Suprapubic skin (tissue), 3 donors: Measurements from ENCODE around the gene RUFY3.
"Not testable (repeated sequence)": the region's sequence is repeated elsewhere in the genome, so short reads cannot be mapped to it uniquely, and the experiment has no call there.

Experiments
- POLR2AphosphoS5 ChIP-seq, 3 donors: sonication (generic); formaldehyde crosslinking; IDR thresholded peaks; one replicate each; pipeline ENCODE4 v1.6.1; 2017; ENCODE audit warnings: antibody characterized with exemption in 3 of 3
- TF ChIP-seq, protein P1 (sequence below), 2 donors: fragments of 200-600 bp in 1 of 2; fragments of 450-650 bp in 1 of 2; sonication (generic) in 1 of 2; IDR thresholded peaks; one replicate each; pipeline ENCODE4 v1.5.1; 2016 to 2019; ENCODE audit warnings: antibody characterized with exemption in 2 of 2, mild to moderate bottlenecking in 1 of 2, moderate library complexity in 1 of 2

DNA sequence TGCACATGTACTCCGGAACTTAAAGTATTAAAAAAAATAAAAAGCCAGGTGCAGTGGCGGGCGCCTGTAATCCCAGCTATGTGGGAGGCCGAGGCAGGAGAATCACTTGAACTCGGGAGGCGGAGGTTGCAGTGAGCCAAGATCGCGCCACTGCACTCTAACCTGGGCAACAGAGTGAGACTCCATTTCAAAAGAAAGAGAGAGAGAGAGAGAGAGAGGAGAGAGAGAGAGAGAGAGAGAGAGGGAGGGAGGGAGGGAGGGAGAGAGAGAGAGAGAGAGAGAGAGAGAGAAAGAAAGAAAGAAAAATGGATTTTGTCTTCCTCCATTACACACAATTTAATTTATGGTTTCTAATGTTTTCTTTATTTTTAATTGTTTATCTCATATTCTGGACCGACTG is 11.1 kb downstream of the RUFY3 start:
- TF ChIP-seq, protein P1, sequence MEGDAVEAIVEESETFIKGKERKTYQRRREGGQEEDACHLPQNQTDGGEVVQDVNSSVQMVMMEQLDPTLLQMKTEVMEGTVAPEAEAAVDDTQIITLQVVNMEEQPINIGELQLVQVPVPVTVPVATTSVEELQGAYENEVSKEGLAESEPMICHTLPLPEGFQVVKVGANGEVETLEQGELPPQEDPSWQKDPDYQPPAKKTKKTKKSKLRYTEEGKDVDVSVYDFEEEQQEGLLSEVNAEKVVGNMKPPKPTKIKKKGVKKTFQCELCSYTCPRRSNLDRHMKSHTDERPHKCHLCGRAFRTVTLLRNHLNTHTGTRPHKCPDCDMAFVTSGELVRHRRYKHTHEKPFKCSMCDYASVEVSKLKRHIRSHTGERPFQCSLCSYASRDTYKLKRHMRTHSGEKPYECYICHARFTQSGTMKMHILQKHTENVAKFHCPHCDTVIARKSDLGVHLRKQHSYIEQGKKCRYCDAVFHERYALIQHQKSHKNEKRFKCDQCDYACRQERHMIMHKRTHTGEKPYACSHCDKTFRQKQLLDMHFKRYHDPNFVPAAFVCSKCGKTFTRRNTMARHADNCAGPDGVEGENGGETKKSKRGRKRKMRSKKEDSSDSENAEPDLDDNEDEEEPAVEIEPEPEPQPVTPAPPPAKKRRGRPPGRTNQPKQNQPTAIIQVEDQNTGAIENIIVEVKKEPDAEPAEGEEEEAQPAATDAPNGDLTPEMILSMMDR (IDR thresholded peaks at IDR 0.05) = not testable (repeated sequence)
- TF ChIP-seq POLR2AphosphoS5 (IDR thresholded peaks at IDR 0.05) = not testable (repeated sequence)
